Adrenal gland (tissue), 12 donors: ENCODE data around the gene TAS2R4. TPM values are rescaled to one million over a fixed set of nuclear protein-coding genes. Genes with fewer than 3 reads are reported as not detected.
A peak's percentile ranks its signal among the peaks of the same experiment; 100 is the strongest.
"Not testable (repeated sequence)": the region's sequence is repeated elsewhere in the genome, so short reads cannot be mapped to it uniquely, and the experiment has no call there.

Source experiments
- DNase-seq, 7 donors: peaks; one replicate each; pipeline ENCODE4 v3.0.0-alpha.2; 2019 to 2020
- H3K27ac ChIP-seq, 5 donors: fragments of 200-600 bp; sonication (generic) in 4 of 5; 1 replicate in 3 of 5; 2 replicates in 2 of 5; pipeline versions ENCODE4 v1.5.1 to v1.8.0; 2016 to 2020; ENCODE audit warnings: mild to moderate bottlenecking in 1 of 5
- H3K27me3 ChIP-seq: fragments of 200-600 bp; 2 replicates; pipeline ENCODE4 v1.8.0; 2021
- H3K36me3 ChIP-seq, 2 donors: fragments of 200-600 bp; replicated peaks in 1 of 2; 1 replicate in 1 of 2; 2 replicates in 1 of 2; pipeline versions ENCODE4 v1.5.1 to v1.8.0; 2018 to 2022
- H3K4me1 ChIP-seq, 2 donors: fragments of 200-600 bp; replicated peaks in 1 of 2; 1 replicate in 1 of 2; 2 replicates in 1 of 2; pipeline versions ENCODE4 v1.5.1 to v1.8.0; 2018 to 2021
- H3K4me3 ChIP-seq, 4 donors: fragments of 200-600 bp; sonication (generic) in 3 of 4; one replicate each; pipeline ENCODE4 v1.5.1; 2016 to 2018
- H3K9me3 ChIP-seq, 3 donors: fragments of 200-600 bp; sonication (generic) in 1 of 3; replicated peaks in 1 of 3; 1 replicate in 2 of 3; 2 replicates in 1 of 3; pipeline versions ENCODE4 v1.5.1 to v1.8.0; 2016 to 2021
- POLR2A ChIP-seq, 2 donors: fragments of 450-650 bp; IDR thresholded peaks; one replicate each; pipeline ENCODE4 v1.6.1; 2017; ENCODE audit warnings: antibody characterized with exemption in 2 of 2, mild to moderate bottlenecking in 2 of 2, moderate library complexity in 1 of 2
- WGBS, 4 donors: extraction: QIAGEN DNeasy Blood & Tissue Kit in 2 of 4; methylation state at CpG; one replicate each; pipeline versions ENCODE4 v1.1.5 to v1.1.7; 2013 to 2017; 5-methylcytosine and 5-hydroxymethylcytosine counted together
- intact Hi-C, 2 donors: fragments of 100-400 bp; cut with DNase I; formaldehyde crosslinking; loops; one replicate each; pipeline versions ENCODE4 v1.14.1 to v1.15.0; 2022 to 2023
- polyA plus RNA-seq, 3 donors: library from polyadenylated mRNA; stranded (reverse); fragments of 200-250 nt in 2 of 3; fragments of 350-450 nt in 1 of 3; fragmentation: Illumina TruSeq in 1 of 3; extraction: RNeasy Lipid Tissue Mini Kit (QIAGEN cat#74804) in 1 of 3; gene quantifications; one replicate each; pipeline ENCODE4 v1.2.3, GENCODE V29; 2013 to 2014
- total RNA-seq, 9 donors: library from RNA; depleted of rRNA in 4 of 9; stranded (reverse); fragments of >200 nt in 4 of 9; fragments of 120-200 nt in 1 of 9; fragmentation: NEBNext Ultra II Directional in 1 of 9; extraction: Animal tissue kit (Norgen Biotek cat#: 25700) in 1 of 9; gene quantifications; one replicate each; pipeline versions ENCODE4 v1.1.0 to v1.2.4, GENCODE V29; 2013 to 2023
- TF ChIP-seq, protein P1 (sequence below), 6 experiments: fragments of 450-650 bp in 4 of 6; fragments of 200-600 bp in 2 of 6; sonication (generic) in 1 of 6; IDR thresholded peaks; 1 replicate in 5 of 6; 2 replicates in 1 of 6; pipeline versions ENCODE4 v1.5.1 to v1.8.0; 2016 to 2021; ENCODE audit warnings: antibody characterized with exemption in 6 of 6, mild to moderate bottlenecking in 2 of 6, moderate library complexity in 1 of 6
- donor health status: healthy with polysubstance abuse.
- donor health status: Bipolar disorder and iron deficiency.
- donor health status: DM: yes; HTN: yes; CAD: no.
- donor health status: DM: no; HTN: no; CAD: no.
- donor health status: DM: no; HTN: no; CAD: no.
- donor health status: DM: yes; HTN: yes; CAD: no.

TAS2R4 gene
- total and polyA plus RNA-seq, 12 donors, result 0.22 to 5.2 (median 0.41) TPM; not detected in 1

DNA sequence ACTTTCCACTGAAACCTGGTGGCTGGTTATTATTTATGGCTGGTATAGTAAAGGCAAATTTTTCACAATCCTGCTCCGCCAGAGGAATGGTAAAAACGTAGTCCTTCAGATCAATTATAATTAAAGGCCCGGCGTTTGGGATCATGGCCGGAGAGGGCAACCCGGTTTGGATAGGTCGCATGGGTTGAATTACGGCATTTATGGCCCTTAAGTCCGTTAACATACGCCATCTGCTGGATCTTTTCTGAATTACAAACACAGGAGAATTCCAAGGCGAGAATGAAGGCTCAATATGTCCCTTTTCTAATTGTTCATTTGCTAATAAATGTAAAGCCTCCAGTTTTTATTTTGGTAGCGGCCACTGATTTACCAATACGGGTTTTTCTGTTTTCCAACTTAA is 23.8 kb upstream of the TAS2R4 start:
- no peak for DNase-seq
- WGBS, 4 donors, result 97 to 98% (median 98%) methylated on average over 13 of the region's 13 CpGs
- no peaks in the 10 kb centered on the region for H3K4me1 ChIP-seq
- H3K9me3 ChIP-seq, result peaks cover 0 to 17% (median 0%) of the 10 kb centered on the region in 3 donors
- no peak for TF ChIP-seq POLR2A (IDR thresholded peaks at IDR 0.05)
- TF ChIP-seq, protein P1, sequence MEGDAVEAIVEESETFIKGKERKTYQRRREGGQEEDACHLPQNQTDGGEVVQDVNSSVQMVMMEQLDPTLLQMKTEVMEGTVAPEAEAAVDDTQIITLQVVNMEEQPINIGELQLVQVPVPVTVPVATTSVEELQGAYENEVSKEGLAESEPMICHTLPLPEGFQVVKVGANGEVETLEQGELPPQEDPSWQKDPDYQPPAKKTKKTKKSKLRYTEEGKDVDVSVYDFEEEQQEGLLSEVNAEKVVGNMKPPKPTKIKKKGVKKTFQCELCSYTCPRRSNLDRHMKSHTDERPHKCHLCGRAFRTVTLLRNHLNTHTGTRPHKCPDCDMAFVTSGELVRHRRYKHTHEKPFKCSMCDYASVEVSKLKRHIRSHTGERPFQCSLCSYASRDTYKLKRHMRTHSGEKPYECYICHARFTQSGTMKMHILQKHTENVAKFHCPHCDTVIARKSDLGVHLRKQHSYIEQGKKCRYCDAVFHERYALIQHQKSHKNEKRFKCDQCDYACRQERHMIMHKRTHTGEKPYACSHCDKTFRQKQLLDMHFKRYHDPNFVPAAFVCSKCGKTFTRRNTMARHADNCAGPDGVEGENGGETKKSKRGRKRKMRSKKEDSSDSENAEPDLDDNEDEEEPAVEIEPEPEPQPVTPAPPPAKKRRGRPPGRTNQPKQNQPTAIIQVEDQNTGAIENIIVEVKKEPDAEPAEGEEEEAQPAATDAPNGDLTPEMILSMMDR (IDR thresholded peaks at IDR 0.05), result peak in 1 of 6 experiments; percentile 8
- H3K36me3 ChIP-seq, result peaks cover 0 to 54% of the 10 kb centered on the region in 2 donors
- H3K4me3 ChIP-seq, result no peak overlapping the region
- no peak overlapping the region for H3K27ac ChIP-seq
- intact Hi-C loops, result no loop called here
- H3K27me3 ChIP-seq, result no peaks in the 10 kb centered on the region

DNA sequence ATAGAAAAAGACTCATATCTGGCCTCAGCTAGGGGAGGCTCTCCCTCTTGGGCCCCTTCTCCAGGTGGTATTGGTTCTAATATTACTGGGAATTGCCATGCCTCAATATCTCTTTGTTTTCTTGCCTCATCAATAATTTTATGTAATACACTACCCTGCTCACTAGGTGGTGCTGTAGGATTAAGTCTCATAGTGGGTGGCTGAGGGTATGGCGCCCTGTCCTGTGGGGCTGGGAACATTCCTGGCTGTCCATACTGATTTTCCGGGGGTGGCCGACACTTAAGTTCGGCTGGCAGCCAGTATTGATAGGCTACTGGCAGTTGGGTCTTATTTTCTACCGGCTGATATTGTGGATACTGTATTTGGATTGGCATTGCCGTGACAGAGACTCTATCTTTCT is 21.5 kb upstream of the TAS2R4 start:
- intact Hi-C loops, result no loop called here
- Histone ChIP-seq H3K9me3 (peaks cover 0 to 17% (median 0%) of the 10 kb centered on the region in 3 donors), H3K36me3 (peaks cover 0 to 45% of the 10 kb centered on the region in 2 donors), H3K4me1 (no peaks in the 10 kb centered on the region), H3K4me3 (no peak overlapping the region), H3K27me3 (no peaks in the 10 kb centered on the region), H3K27ac (no peak overlapping the region)
- no peak for TF ChIP-seq POLR2A (IDR thresholded peaks at IDR 0.05)
- TF ChIP-seq, protein P1 (IDR thresholded peaks at IDR 0.05), result peak; percentile 10 to 46 (median 35)
- WGBS, 4 donors, result 85 to 96% (median 89%) methylated on average over 5 to 6 of the region's 6 CpGs
- DNase-seq, result no peak

DNA sequence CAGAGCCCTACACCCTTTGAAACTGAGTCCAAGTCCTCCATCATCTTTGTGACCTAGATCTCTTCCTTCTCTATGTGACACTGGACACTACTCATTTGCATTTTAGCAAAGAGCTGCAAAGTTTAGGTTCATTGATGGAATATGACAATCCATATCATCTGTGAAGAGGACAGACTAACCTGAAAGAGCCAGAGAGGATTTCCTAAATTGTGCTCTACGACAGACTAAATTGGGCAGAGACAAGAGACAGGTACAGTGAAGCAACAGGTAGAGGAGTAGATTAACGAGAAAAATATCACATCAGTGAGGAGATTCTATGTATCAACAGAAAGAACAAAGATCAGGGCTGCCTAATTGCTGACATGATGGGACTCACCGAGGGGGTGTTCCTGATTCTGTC is 12.7 kb upstream of the TAS2R4 start, which contains the start of gene TAS2R3:
Gene TAS2R3 (plus strand): TSS at position 301 of the 400 bp plus-strand sequence. CDS start 62 bp downstream, at position 363.
- Histone ChIP-seq H3K4me3 (no peak within 1 kb of the TSS), H3K27me3 (no peaks in the 10 kb centered on the region), H3K9me3 (no peaks in the 10 kb centered on the region), H3K36me3 (peaks cover 0 to 28% of the 10 kb centered on the region in 2 donors), H3K4me1 (no peaks in the 10 kb centered on the region), H3K27ac (no peak within 1 kb of the TSS)
- WGBS, 4 donors, result 85 to 100% (median 98%) methylated on average over 3 of the region's 3 CpGs
- intact Hi-C loops, result no loop called here
- no peak for DNase-seq
- TF ChIP-seq, protein P1 (IDR thresholded peaks at IDR 0.05), result no peak
- TF ChIP-seq POLR2A (IDR thresholded peaks at IDR 0.05), result no peak

DNA sequence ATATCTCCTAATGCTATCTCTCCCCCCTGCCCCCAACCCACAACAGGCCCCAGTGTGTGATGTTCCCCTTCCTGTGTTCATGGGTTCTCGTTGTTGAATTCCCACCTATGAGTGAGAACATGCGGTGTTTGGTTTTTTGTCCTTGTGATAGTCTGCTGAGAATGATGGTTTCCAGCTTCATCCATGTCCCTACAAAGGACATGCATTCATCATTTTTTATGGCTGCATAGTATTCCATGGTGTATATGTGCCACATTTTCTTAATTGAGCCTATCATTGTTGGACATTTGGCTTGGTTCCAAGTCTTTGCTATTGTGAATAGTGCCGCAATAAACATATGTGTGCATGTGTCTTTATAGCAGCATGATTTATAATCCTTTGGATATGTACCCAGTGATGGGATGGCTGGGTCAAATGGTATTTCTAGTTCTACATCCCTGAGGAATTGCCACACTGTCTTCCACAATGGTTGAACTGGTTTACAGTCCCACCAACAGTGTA is 6.3 kb upstream of the TAS2R4 start:
- H3K9me3 ChIP-seq, result not testable (repeated sequence)
- WGBS, 4 donors, result 92 to 98% (median 98%) methylated on average over 3 of the region's 3 CpGs

More for the DNA sequence above, 6.3 kb upstream of the TAS2R4 start:
- H3K4me1 ChIP-seq, H3K27ac ChIP-seq, DNase-seq, H3K36me3 ChIP-seq, intact Hi-C loops, H3K4me3 ChIP-seq, H3K27me3 ChIP-seq: not testable (repeated sequence)
